ENCODE results near the gene GRIK3. TPM values are rescaled to one million over a fixed set of nuclear protein-coding genes. Genes with fewer than 3 reads are reported as not detected.

GRIK3 gene
- total RNA-seq, 1 donor = under 0.01 TPM

- H3K4me3 ChIP-seq (ENCODE audit: low read length) = no peak overlapping the region
- no peaks in the 10 kb centered on the region for H3K27me3 ChIP-seq (ENCODE audit: insufficient read depth, low read length)
- no peaks in the 10 kb centered on the region for H3K9me3 ChIP-seq (ENCODE audit: low read depth, low read length)
- H3K4me1 ChIP-seq (ENCODE audit: insufficient read depth, low read length) = no peaks in the 10 kb centered on the region
These were observed 71.3 kb downstream of the GRIK3 start for GRCh38 chr1:36963006-36963405.

GRCh38 chr1:36961062-36961615 is 73.2 kb downstream of the GRIK3 start:
- no peaks in the 10 kb centered on the region for H3K27me3 ChIP-seq (ENCODE audit: insufficient read depth, low read length)
- no peaks in the 10 kb centered on the region for H3K9me3 ChIP-seq (ENCODE audit: low read depth, low read length)
- no peaks in the 10 kb centered on the region for H3K4me1 ChIP-seq (ENCODE audit: insufficient read depth, low read length)
- H3K4me3 ChIP-seq (ENCODE audit: low read length) = no peak overlapping the region

- no peaks in the 10 kb centered on the region for H3K4me1 ChIP-seq (ENCODE audit: insufficient read depth, low read length)
- no peak overlapping the region for H3K4me3 ChIP-seq (ENCODE audit: low read length)
- no peaks in the 10 kb centered on the region for H3K9me3 ChIP-seq (ENCODE audit: low read depth, low read length)
These were observed 77.7 kb downstream of the GRIK3 start for GRCh38 chr1:36956570-36956969.

GRCh38 chr1:36955016-36955415 is 79.3 kb downstream of the GRIK3 start:
- H3K4me1 ChIP-seq (ENCODE audit: insufficient read depth, low read length) = no peaks in the 10 kb centered on the region
- H3K9me3 ChIP-seq (ENCODE audit: low read depth, low read length) = no peaks in the 10 kb centered on the region
- H3K27me3 ChIP-seq (ENCODE audit: insufficient read depth, low read length) = no peaks in the 10 kb centered on the region
- no peak overlapping the region for H3K4me3 ChIP-seq (ENCODE audit: low read length)

More at GRCh38 chr1:36956570-36956969, 77.7 kb downstream of the GRIK3 start:
- no peaks in the 10 kb centered on the region for H3K27me3 ChIP-seq (ENCODE audit: insufficient read depth, low read length)

GRCh38 chr1:36953061-36953460 is 81.3 kb downstream of the GRIK3 start:
- Histone ChIP-seq H3K4me1 (ENCODE audit: insufficient read depth, low read length) (no peaks in the 10 kb centered on the region), H3K4me3 (ENCODE audit: low read length) (no peak overlapping the region), H3K27me3 (ENCODE audit: insufficient read depth, low read length) (no peaks in the 10 kb centered on the region), H3K9me3 (ENCODE audit: low read depth, low read length) (no peaks in the 10 kb centered on the region)

GRCh38 chr1:36951761-36952160 is 82.6 kb downstream of the GRIK3 start:
- Histone ChIP-seq H3K4me1 (ENCODE audit: insufficient read depth, low read length) (no peaks in the 10 kb centered on the region), H3K4me3 (ENCODE audit: low read length) (no peak overlapping the region), H3K9me3 (ENCODE audit: low read depth, low read length) (no peaks in the 10 kb centered on the region), H3K27me3 (ENCODE audit: insufficient read depth, low read length) (no peaks in the 10 kb centered on the region)

GRCh38 chr1:36951292-36951750 is 83.0 kb downstream of the GRIK3 start:
- Histone ChIP-seq H3K4me1 (ENCODE audit: insufficient read depth, low read length) (no peaks in the 10 kb centered on the region), H3K27me3 (ENCODE audit: insufficient read depth, low read length) (no peaks in the 10 kb centered on the region), H3K9me3 (ENCODE audit: low read depth, low read length) (no peaks in the 10 kb centered on the region), H3K4me3 (ENCODE audit: low read length) (no peak overlapping the region)

GRCh38 chr1:36950604-36951291 is 83.6 kb downstream of the GRIK3 start:
- Histone ChIP-seq H3K4me1 (ENCODE audit: insufficient read depth, low read length) (no peaks in the 10 kb centered on the region), H3K9me3 (ENCODE audit: low read depth, low read length) (no peaks in the 10 kb centered on the region), H3K27me3 (ENCODE audit: insufficient read depth, low read length) (no peaks in the 10 kb centered on the region)

GRCh38 chr1:36948606-36949005 is 85.7 kb downstream of the GRIK3 start:
- H3K4me1 ChIP-seq (ENCODE audit: insufficient read depth, low read length) = no peaks in the 10 kb centered on the region
- no peak overlapping the region for H3K4me3 ChIP-seq (ENCODE audit: low read length)
- H3K9me3 ChIP-seq (ENCODE audit: low read depth, low read length) = no peaks in the 10 kb centered on the region
- no peaks in the 10 kb centered on the region for H3K27me3 ChIP-seq (ENCODE audit: insufficient read depth, low read length)

More at GRCh38 chr1:36950604-36951291, 83.6 kb downstream of the GRIK3 start:
- H3K4me3 ChIP-seq (ENCODE audit: low read length) = no peak overlapping the region

- Histone ChIP-seq H3K9me3 (ENCODE audit: low read depth, low read length) (no peaks in the 10 kb centered on the region), H3K4me3 (ENCODE audit: low read length) (no peak overlapping the region), H3K27me3 (ENCODE audit: insufficient read depth, low read length) (no peaks in the 10 kb centered on the region), H3K4me1 (ENCODE audit: insufficient read depth, low read length) (no peaks in the 10 kb centered on the region)
These were observed 86.2 kb downstream of the GRIK3 start for GRCh38 chr1:36948147-36948546.

GRCh38 chr1:36947384-36947783 is 86.9 kb downstream of the GRIK3 start:
- H3K9me3 ChIP-seq (ENCODE audit: low read depth, low read length) = no peaks in the 10 kb centered on the region
- no peaks in the 10 kb centered on the region for H3K4me1 ChIP-seq (ENCODE audit: insufficient read depth, low read length)
- no peaks in the 10 kb centered on the region for H3K27me3 ChIP-seq (ENCODE audit: insufficient read depth, low read length)
- H3K4me3 ChIP-seq (ENCODE audit: low read length) = no peak overlapping the region

- no peaks in the 10 kb centered on the region for H3K4me1 ChIP-seq (ENCODE audit: insufficient read depth, low read length)
- H3K27me3 ChIP-seq (ENCODE audit: insufficient read depth, low read length) = no peaks in the 10 kb centered on the region
These were observed 89.4 kb downstream of the GRIK3 start for GRCh38 chr1:36944883-36945282.

GRCh38 chr1:36942148-36942547 is 92.2 kb downstream of the GRIK3 start:
- H3K9me3 ChIP-seq (ENCODE audit: low read depth, low read length) = no peaks in the 10 kb centered on the region
- H3K4me1 ChIP-seq (ENCODE audit: insufficient read depth, low read length) = no peaks in the 10 kb centered on the region
- no peaks in the 10 kb centered on the region for H3K27me3 ChIP-seq (ENCODE audit: insufficient read depth, low read length)
- no peak overlapping the region for H3K4me3 ChIP-seq (ENCODE audit: low read length)

More at GRCh38 chr1:36944883-36945282, 89.4 kb downstream of the GRIK3 start:
- Histone ChIP-seq H3K9me3 (ENCODE audit: low read depth, low read length) (no peaks in the 10 kb centered on the region), H3K4me3 (ENCODE audit: low read length) (no peak overlapping the region)

GRCh38 chr1:36941316-36941978 is 92.9 kb downstream of the GRIK3 start:
- Histone ChIP-seq H3K9me3 (ENCODE audit: low read depth, low read length) (no peaks in the 10 kb centered on the region), H3K27me3 (ENCODE audit: insufficient read depth, low read length) (no peaks in the 10 kb centered on the region), H3K4me1 (ENCODE audit: insufficient read depth, low read length) (no peaks in the 10 kb centered on the region), H3K4me3 (ENCODE audit: low read length) (no peak overlapping the region)

- Histone ChIP-seq H3K4me3 (ENCODE audit: low read length) (no peak overlapping the region), H3K27me3 (ENCODE audit: insufficient read depth, low read length) (no peaks in the 10 kb centered on the region), H3K9me3 (ENCODE audit: low read depth, low read length) (no peaks in the 10 kb centered on the region), H3K4me1 (ENCODE audit: insufficient read depth, low read length) (no peaks in the 10 kb centered on the region)
These were observed 95.5 kb downstream of the GRIK3 start for GRCh38 chr1:36938819-36939218.
